Erythroblast (primary cell): ENCODE results near the gene NKAIN2.

Source experiments
- GATA1 ChIP-seq: IDR thresholded peaks from 2 replicates; pipeline ENCODE4 v1.6.1; 2011; ENCODE audit warnings: low read depth, mild to moderate bottlenecking, control low read depth, low read length, moderate library complexity
- POLR2A ChIP-seq: IDR thresholded peaks from 2 replicates; pipeline ENCODE4 v1.6.1; 2011; ENCODE audit warnings: mild to moderate bottlenecking, low read length

DNA sequence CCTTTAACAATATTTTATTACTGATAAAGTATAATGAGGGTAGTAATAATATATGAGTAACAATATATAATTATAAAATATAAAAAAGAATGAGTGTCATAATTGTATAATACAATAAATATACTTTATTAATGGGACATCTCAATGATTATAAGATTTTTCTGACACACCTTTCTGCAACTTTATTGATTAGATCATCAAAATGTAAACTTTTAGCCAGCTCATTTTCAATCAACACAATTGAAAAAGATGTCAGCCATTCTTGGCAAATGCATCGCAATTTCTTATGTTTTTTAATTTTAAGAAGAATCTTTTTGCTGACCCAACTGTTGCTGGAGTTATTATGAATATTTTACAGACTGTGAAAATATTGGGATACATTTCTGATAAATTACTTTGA lies 1026.2 kb downstream of the NKAIN2 start:
- TF ChIP-seq POLR2A (no peak), GATA1 (no peak)
